ENCODE results near the gene EXD1. TPM values are rescaled to one million over a fixed set of nuclear protein-coding genes. Genes with fewer than 3 reads are reported as not detected.
A peak's percentile ranks its signal among the peaks of the same experiment; 100 is the strongest.
"Not testable (repeated sequence)": the region's sequence is repeated elsewhere in the genome, so short reads cannot be mapped to it uniquely, and the experiment has no call there.

EXD1 gene
- total RNA-seq, 1 donor from 2014 or later = not detected

DNA sequence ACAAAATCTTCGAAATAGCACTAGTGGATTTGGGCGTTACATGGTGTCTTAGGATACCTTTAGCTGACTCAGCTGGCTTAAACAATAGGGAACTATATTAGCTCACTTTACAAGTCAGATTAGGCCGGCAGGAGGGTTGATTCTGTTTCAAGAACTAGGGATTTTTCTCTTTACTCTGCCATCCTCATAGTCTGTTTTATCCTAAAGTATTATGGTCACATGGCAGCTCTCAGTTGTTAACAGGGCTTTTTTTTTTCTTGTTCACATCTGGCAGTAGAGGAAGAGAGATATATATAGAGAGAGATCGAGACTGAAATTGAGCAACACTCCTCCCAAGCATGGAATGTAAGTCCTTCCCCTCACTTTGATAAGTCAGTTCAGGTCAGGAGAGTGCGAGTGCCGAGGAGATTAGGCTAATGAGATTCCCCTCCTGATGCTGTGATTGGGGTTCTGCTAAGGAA, 33.4 kb upstream of the EXD1 start:
- no peaks in the 10 kb centered on the region for H3K27me3 Mint-ChIP-seq
- H3K9me3 Mint-ChIP-seq = no peaks in the 10 kb centered on the region
- peaks cover 7% of the 10 kb centered on the region for H3K4me1 Mint-ChIP-seq (ENCODE audit: unreplicated experiment)
- H3K36me3 Mint-ChIP-seq = peaks cover 20% of the 10 kb centered on the region
- H3K4me3 Mint-ChIP-seq = no peak overlapping the region
- no peak for DNase-seq (ENCODE audit: extremely low spot score, unreplicated experiment)
- TF ChIP-seq, protein P1, sequence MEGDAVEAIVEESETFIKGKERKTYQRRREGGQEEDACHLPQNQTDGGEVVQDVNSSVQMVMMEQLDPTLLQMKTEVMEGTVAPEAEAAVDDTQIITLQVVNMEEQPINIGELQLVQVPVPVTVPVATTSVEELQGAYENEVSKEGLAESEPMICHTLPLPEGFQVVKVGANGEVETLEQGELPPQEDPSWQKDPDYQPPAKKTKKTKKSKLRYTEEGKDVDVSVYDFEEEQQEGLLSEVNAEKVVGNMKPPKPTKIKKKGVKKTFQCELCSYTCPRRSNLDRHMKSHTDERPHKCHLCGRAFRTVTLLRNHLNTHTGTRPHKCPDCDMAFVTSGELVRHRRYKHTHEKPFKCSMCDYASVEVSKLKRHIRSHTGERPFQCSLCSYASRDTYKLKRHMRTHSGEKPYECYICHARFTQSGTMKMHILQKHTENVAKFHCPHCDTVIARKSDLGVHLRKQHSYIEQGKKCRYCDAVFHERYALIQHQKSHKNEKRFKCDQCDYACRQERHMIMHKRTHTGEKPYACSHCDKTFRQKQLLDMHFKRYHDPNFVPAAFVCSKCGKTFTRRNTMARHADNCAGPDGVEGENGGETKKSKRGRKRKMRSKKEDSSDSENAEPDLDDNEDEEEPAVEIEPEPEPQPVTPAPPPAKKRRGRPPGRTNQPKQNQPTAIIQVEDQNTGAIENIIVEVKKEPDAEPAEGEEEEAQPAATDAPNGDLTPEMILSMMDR (conservative IDR thresholded peaks at IDR 0.05) = no peak
- H3K27ac Mint-ChIP-seq = peak overlapping the region; percentile 83

GRCh38 chr15:41262571-41262970, 32.0 kb upstream of the EXD1 start:
- H3K27ac Mint-ChIP-seq = no peak overlapping the region
- no peak overlapping the region for H3K4me3 Mint-ChIP-seq
- H3K27me3 Mint-ChIP-seq = no peaks in the 10 kb centered on the region
- peaks cover 10% of the 10 kb centered on the region for H3K4me1 Mint-ChIP-seq (ENCODE audit: unreplicated experiment)
- DNase-seq (ENCODE audit: extremely low spot score, unreplicated experiment) = no peak
- H3K9me3 Mint-ChIP-seq = no peaks in the 10 kb centered on the region
- peaks cover 24% of the 10 kb centered on the region for H3K36me3 Mint-ChIP-seq
- TF ChIP-seq, protein P1 (conservative IDR thresholded peaks at IDR 0.05) = no peak

- not testable (repeated sequence) for H3K9me3 Mint-ChIP-seq; H3K4me3 Mint-ChIP-seq; DNase-seq (ENCODE audit: extremely low spot score, unreplicated experiment); H3K27me3 Mint-ChIP-seq
- peak overlapping the region; percentile 50 for H3K27ac Mint-ChIP-seq
- peaks cover 14% of the 10 kb centered on the region for H3K4me1 Mint-ChIP-seq (ENCODE audit: unreplicated experiment)
- peaks cover 16% of the 10 kb centered on the region for H3K36me3 Mint-ChIP-seq
Measured at GRCh38 chr15:41260924-41261323, 30.4 kb upstream of the EXD1 start.

GRCh38 chr15:41259546-41260189, 29.1 kb upstream of the EXD1 start:
- TF ChIP-seq, protein P1 (conservative IDR thresholded peaks at IDR 0.05) = no peak
- DNase-seq (ENCODE audit: extremely low spot score, unreplicated experiment) = no peak
- H3K27ac Mint-ChIP-seq = peak overlapping the region; percentile 93
- no peaks in the 10 kb centered on the region for H3K27me3 Mint-ChIP-seq
- H3K9me3 Mint-ChIP-seq = no peaks in the 10 kb centered on the region
- H3K36me3 Mint-ChIP-seq = peaks cover 16% of the 10 kb centered on the region
- no peak overlapping the region for H3K4me3 Mint-ChIP-seq
- H3K4me1 Mint-ChIP-seq (ENCODE audit: unreplicated experiment) = peaks cover 14% of the 10 kb centered on the region

- Mint-ChIP-seq H3K4me1 (ENCODE audit: unreplicated experiment) (peaks cover 10% of the 10 kb centered on the region), H3K27me3 (no peaks in the 10 kb centered on the region), H3K27ac (peak overlapping the region; percentile 93), H3K4me3 (peak overlapping the region; percentile 9), H3K36me3 (peaks cover 18% of the 10 kb centered on the region), H3K9me3 (no peaks in the 10 kb centered on the region)
- TF ChIP-seq, protein P1 (conservative IDR thresholded peaks at IDR 0.05) = no peak
- no peak for DNase-seq (ENCODE audit: extremely low spot score, unreplicated experiment)
Measured at GRCh38 chr15:41258750-41259471, 28.4 kb upstream of the EXD1 start.

GRCh38 chr15:41256577-41257038, 26.1 kb upstream of the EXD1 start:
- TF ChIP-seq, protein P1 (conservative IDR thresholded peaks at IDR 0.05) = no peak
- Mint-ChIP-seq H3K27me3 (no peaks in the 10 kb centered on the region), H3K27ac (peak overlapping the region; percentile 63), H3K4me3 (no peak overlapping the region), H3K4me1 (ENCODE audit: unreplicated experiment) (peaks cover 9% of the 10 kb centered on the region), H3K9me3 (no peaks in the 10 kb centered on the region), H3K36me3 (peaks cover 12% of the 10 kb centered on the region)
- DNase-seq (ENCODE audit: extremely low spot score, unreplicated experiment) = no peak
